K562 (cell line): ENCODE results near the gene CFAP70. TPM values are rescaled to one million over a fixed set of nuclear protein-coding genes. Genes with fewer than 3 reads are reported as not detected.

Experiments
- ARID4B ChIP-seq: sonication (generic); formaldehyde crosslinking; IDR thresholded peaks from 2 replicates; pipeline ENCODE4 v1.8.0; 2022; ENCODE audit warnings: mild to moderate bottlenecking, missing genetic modification reagents
- ATF7 ChIP-seq: fragments of 450-650 bp; IDR thresholded peaks from 2 replicates; pipeline ENCODE4 v1.7.1; 2014; ENCODE audit warnings: mild to moderate bottlenecking, moderate library complexity
- EZH2 ChIP-seq: IDR thresholded peaks from 2 replicates; pipeline ENCODE4 v1.6.1; 2012; ENCODE audit warnings: low read depth, mild to moderate bottlenecking, inconsistent platforms, low read length, borderline replicate concordance
- HDAC8 ChIP-seq: fragments of 450-650 bp; IDR thresholded peaks from 2 replicates; pipeline ENCODE4 v1.6.1; 2016; ENCODE audit warnings: mild to moderate bottlenecking, missing genetic modification characterization, moderate library complexity, missing compliant biosample characterization
- HNRNPH1 ChIP-seq: fragments of 200-400 bp; formaldehyde crosslinking; optimal IDR thresholded peaks from 2 replicates; pipeline ENCODE3; 2017; ENCODE audit warnings: low read depth, mild to moderate bottlenecking, low read length, moderate library complexity
- LCOR ChIP-seq: sonication (generic); formaldehyde crosslinking; IDR thresholded peaks from 2 replicates; pipeline ENCODE4 v1.8.0; 2022; ENCODE audit warnings: mild to moderate bottlenecking, missing genetic modification reagents
- PATZ1 ChIP-seq: fragments of 250-450 bp; sonication (Bioruptor Pico); IDR thresholded peaks from 2 replicates; pipeline ENCODE4 v1.5.0; 2020; ENCODE audit warnings: mild to moderate bottlenecking, borderline replicate concordance
- PCBP2 ChIP-seq: fragments of 200-400 bp; formaldehyde crosslinking; IDR thresholded peaks from 2 replicates; pipeline ENCODE4 v1.6.1; 2018; ENCODE audit warnings: low read length, low read depth, mild to moderate bottlenecking, moderate library complexity; ENCODE audit not compliant: poor library complexity, severe bottlenecking
- POLR3G ChIP-seq: IDR thresholded peaks from 2 replicates; pipeline ENCODE4 v1.6.1; 2011; ENCODE audit not compliant: insufficient read length, insufficient replicate concordance; ENCODE audit errors: extremely low read depth
- SMAD1 ChIP-seq: fragments of 150-350 bp; IDR thresholded peaks from 2 replicates; pipeline ENCODE4 v1.6.1; 2014; ENCODE audit warnings: low read length, low read depth; ENCODE audit not compliant: partially characterized antibody
- TFAP4 ChIP-seq: sonication (generic); formaldehyde crosslinking; IDR thresholded peaks from 2 replicates; pipeline ENCODE4 v1.8.0; 2022; ENCODE audit warnings: missing genetic modification reagents, mild to moderate bottlenecking, moderate library complexity, borderline replicate concordance
- TOE1 ChIP-seq, 2 experiments: fragments of 450-650 bp in 1 of 2; sonication (generic) in 1 of 2; formaldehyde crosslinking in 1 of 2; IDR thresholded peaks; 2 replicates each; pipeline versions ENCODE4 v1.7.1 to v1.8.0; 2016 to 2022; ENCODE audit warnings: borderline replicate concordance in 2 of 2, mild to moderate bottlenecking in 2 of 2, antibody characterized with exemption in 1 of 2, inconsistent platforms in 1 of 2, low read depth in 1 of 2, missing genetic modification reagents in 1 of 2, moderate library complexity in 1 of 2
- ZNF212 ChIP-seq: fragments of 450-650 bp; formaldehyde crosslinking; IDR thresholded peaks from 2 replicates; pipeline ENCODE4 v1.4.0; 2020; ENCODE audit warnings: mild to moderate bottlenecking
- ZNF707 ChIP-seq: fragments of 250-450 bp; sonication (Bioruptor Pico); conservative IDR thresholded peaks from 2 replicates; pipeline ENCODE4 v1.8.0; 2022; ENCODE audit warnings: inconsistent platforms, mild to moderate bottlenecking, moderate library complexity
- ZNF764 ChIP-seq: fragments of 250-450 bp; sonication (Bioruptor Pico); IDR thresholded peaks from 2 replicates; pipeline ENCODE4 v1.4.0; 2020; ENCODE audit warnings: low read depth, mild to moderate bottlenecking, moderate library complexity
- polyA plus RNA-seq, 8 experiments: library from polyadenylated mRNA; depleted of rRNA in 4 of 8; stranded (reverse) in 5 of 8; unstranded in 3 of 8; fragments of >200 nt; fragmentation: Nextera tagmentation in 2 of 8; fragmentation: Illumina TruSeq in 1 of 8; extraction: Ambion mirVana in 2 of 8; extraction: Trizol in 1 of 8; gene quantifications; 2 replicates each; pipeline versions ENCODE4 v1.2.1 to v1.2.3, GENCODE V29; 2011 to 2014; ENCODE audit warnings: inconsistent platforms in 1 of 8, missing spikeins in 1 of 8
- total RNA-seq, 7 experiments: library from RNA; depleted of rRNA in 6 of 7; stranded (reverse); fragments of >200 nt in 6 of 7; fragmentation: Illumina TruSeq in 2 of 7; extraction: Trizol in 2 of 7; gene quantifications; 2 replicates each; pipeline versions ENCODE4 v1.2.1 to v1.2.3, GENCODE V29; 2011 to 2021; ENCODE audit warnings: low replicate concordance in 1 of 7
- TF ChIP-seq, protein P1 (sequence below): IDR thresholded peaks from 2 replicates; pipeline ENCODE4 v1.6.1; 2012; ENCODE audit warnings: low read depth, low read length, improper control_type of control experiment, borderline replicate concordance

Gene CFAP70
- total and polyA plus RNA-seq, 9 of the 15 experiments (the other 6 are each of a cell fraction or from before 2014, with no cell fraction given): 0.27 to 1.6 (median 0.86) TPM

DNA sequence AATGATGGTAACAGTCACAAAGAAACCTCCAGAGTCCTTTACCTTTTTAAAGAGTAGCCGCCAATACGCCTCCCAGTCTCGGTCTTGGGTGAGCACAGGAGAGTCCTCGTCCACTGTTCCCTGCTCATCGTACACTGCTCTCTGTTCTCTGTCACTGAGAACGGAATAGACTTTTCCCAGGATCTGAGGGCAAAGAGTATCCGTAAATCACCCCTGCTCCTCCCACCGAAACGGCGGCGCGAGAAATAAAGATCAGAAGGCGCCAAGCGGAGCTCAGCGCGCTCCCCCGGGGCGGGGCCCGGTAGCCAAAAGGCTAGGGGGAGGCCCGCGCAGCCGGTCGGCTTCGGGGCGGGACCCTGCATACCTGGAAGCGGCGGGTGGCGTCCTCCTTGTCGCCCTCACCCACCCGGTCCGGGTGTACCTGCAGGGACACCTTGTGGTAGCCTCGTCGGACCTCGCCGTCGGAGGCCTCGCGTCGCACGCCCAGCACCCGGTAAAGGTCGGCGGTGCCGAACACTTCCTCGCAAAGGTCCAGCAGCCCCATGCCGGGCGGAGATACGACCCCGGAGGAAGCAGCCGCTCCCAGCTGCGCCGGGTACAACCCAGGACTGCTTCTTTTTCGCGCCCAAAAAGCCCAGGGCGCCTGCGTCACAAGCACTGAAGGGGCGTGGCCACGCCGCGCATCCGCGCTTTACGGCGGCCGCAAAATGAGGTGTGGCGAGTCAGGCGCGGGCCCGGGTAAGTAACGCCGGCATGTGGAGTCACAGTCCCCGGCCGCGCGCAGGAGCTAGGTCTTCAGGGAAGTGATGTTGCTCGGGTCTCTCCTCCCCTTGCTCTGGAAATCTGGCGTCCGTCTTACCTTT, 111.8 kb downstream of the CFAP70 start, which contains the start of gene DNAJC9 (continued):
- peak; percentile 88 for TF ChIP-seq TOE1 (IDR thresholded peaks at IDR 0.05; ENCODE audit: borderline replicate concordance)
- TF ChIP-seq TOE1 (CRISPR knock-in tag; IDR thresholded peaks at IDR 0.05; ENCODE audit: borderline replicate concordance, low read depth): no peak; the same call in 1 of the 2 replicates
- no peak; the same call in 1 of the 2 replicates for TF ChIP-seq ZNF764
- TF ChIP-seq EZH2: no peak
- TF ChIP-seq ZNF212: peak; percentile 87; the same call in 1 of the 2 replicates
- peak; percentile 99 for TF ChIP-seq ARID4B
- TF ChIP-seq HDAC8 (tag): no peak
- no peak for TF ChIP-seq PCBP2
- TF ChIP-seq LCOR: peak; percentile 94
- TF ChIP-seq, protein P1, sequence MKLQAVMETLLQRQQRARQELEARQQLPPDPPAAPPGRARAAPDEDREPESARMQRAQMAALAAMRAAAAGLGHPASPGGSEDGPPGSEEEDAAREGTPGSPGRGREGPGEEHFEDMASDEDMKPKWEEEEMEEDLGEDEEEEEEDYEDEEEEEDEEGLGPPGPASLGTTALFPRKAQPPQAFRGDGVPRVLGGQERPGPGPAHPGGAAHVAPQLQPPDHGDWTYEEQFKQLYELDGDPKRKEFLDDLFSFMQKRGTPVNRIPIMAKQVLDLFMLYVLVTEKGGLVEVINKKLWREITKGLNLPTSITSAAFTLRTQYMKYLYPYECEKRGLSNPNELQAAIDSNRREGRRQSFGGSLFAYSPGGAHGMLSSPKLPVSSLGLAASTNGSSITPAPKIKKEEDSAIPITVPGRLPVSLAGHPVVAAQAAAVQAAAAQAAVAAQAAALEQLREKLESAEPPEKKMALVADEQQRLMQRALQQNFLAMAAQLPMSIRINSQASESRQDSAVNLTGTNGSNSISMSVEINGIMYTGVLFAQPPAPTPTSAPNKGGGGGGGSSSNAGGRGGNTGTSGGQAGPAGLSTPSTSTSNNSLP: no peak
- TF ChIP-seq ATF7: peak; percentile 88
- TF ChIP-seq HNRNPH1: no peak
- TF ChIP-seq ZNF707 (CRISPR knock-in tag): no peak
- TF ChIP-seq SMAD1: peak; percentile 49
- TF ChIP-seq POLR3G: no peak
- TF ChIP-seq TFAP4: peak; percentile 99
- TF ChIP-seq PATZ1 (CRISPR knock-in tag): no peak
